Mammary epithelial cell (primary cell): ENCODE results near the gene IQGAP1.

Source experiments
- CTCF ChIP-seq, 2 donors: IDR thresholded peaks in 1 of 2; conservative IDR thresholded peaks in 1 of 2; 2 replicates each; pipeline ENCODE4 v1.5.1; 2011 to 2012; ENCODE audit warnings: inconsistent platforms in 2 of 2, low read length in 2 of 2, mild to moderate bottlenecking in 2 of 2, control low read depth in 1 of 2, low read depth in 1 of 2; ENCODE audit not compliant: insufficient read depth in 1 of 2; ENCODE audit errors: extremely low read depth in 1 of 2
- EZH2 ChIP-seq: IDR thresholded peaks from 2 replicates; pipeline ENCODE4 v1.6.1; 2012; ENCODE audit warnings: low read length, inconsistent platforms, borderline replicate concordance

GRCh38 chr15:90463381-90463780 is 75.3 kb downstream of the IQGAP1 start:
- no peak for TF ChIP-seq CTCF (conservative IDR thresholded peaks at IDR 0.05 in 1 of 2, IDR thresholded peaks at IDR 0.05 in 1 of 2; ENCODE audit: extremely low read depth in 1 of 2, insufficient read depth in 1 of 2, low read depth in 1 of 2, low read length in 2 of 2)
- TF ChIP-seq EZH2, result no peak
